Activated CD8-positive, alpha-beta memory T cell treated with anti-CD3 and anti-CD28 coated beads, Interleukin-2, amount 10 ng/mL, durations not matched to agents 7 days and 5 days (primary cell): ENCODE results near the gene GSTA4. TPM values are rescaled to one million over a fixed set of nuclear protein-coding genes. Genes with fewer than 3 reads are reported as not detected.
"Not testable (repeated sequence)": the region's sequence is repeated elsewhere in the genome, so short reads cannot be mapped to it uniquely, and the experiment has no call there.

Source experiments
- ATAC-seq: fragments of 150-1000 bp; cut with Tn5 transposase; one replicate; pipeline ENCODE4 v1.10.0; 2021; ENCODE audit warnings: moderate library complexity
- CTCF ChIA-PET: fragments of 350-600 bp; sonication (Branson Sonifier 250); formaldehyde crosslinking; loops from one replicate; lab custom pipeline; 2021; ENCODE audit warnings: antibody characterized with exemption; lab: Charles Lee
- DNase-seq: peaks from one replicate; pipeline ENCODE4 v3.0.0-alpha.2; 2020
- H3K27ac Mint-ChIP-seq: one replicate; pipeline ENCODE4 v1.8.0; 2021; ENCODE audit warnings: mild to moderate bottlenecking, mixed read lengths
- H3K27me3 Mint-ChIP-seq: one replicate; pipeline ENCODE4 v1.8.0; 2021; ENCODE audit warnings: mixed read lengths
- H3K36me3 Mint-ChIP-seq: one replicate; pipeline ENCODE4 v1.8.0; 2021; ENCODE audit warnings: mild to moderate bottlenecking, mixed read lengths
- H3K4me1 Mint-ChIP-seq: one replicate; pipeline ENCODE4 v1.8.0; 2021; ENCODE audit warnings: mixed read lengths
- H3K4me3 Mint-ChIP-seq: one replicate; pipeline ENCODE4 v1.8.0; 2021; ENCODE audit warnings: mild to moderate bottlenecking, moderate library complexity, mixed read lengths
- H3K9me3 Mint-ChIP-seq: one replicate; pipeline ENCODE4 v1.8.0; 2022; ENCODE audit warnings: low read depth, mixed read lengths
- total RNA-seq, 2 experiments: library from RNA; stranded (reverse); gene quantifications; one replicate each; pipeline ENCODE4 v1.2.3, GENCODE V29; 2021

The GSTA4 gene
- total RNA-seq, 2 experiments from 2014 or later: 2.9 to 5.8 TPM

- H3K4me3 Mint-ChIP-seq, CTCF ChIA-PET: not testable (repeated sequence)
Observed at GRCh38 chr6:53008192-53008687, 13.2 kb upstream of the GSTA4 start.

GRCh38 chr6:53005663-53006250, 10.7 kb upstream of the GSTA4 start:
- DNase-seq: no peak
- no peaks in the 10 kb centered on the region for H3K27me3 Mint-ChIP-seq
- no peaks in the 10 kb centered on the region for H3K9me3 Mint-ChIP-seq
- no peaks in the 10 kb centered on the region for H3K4me1 Mint-ChIP-seq
- CTCF ChIA-PET: no interaction called here
- no peak overlapping the region for H3K27ac Mint-ChIP-seq
- H3K36me3 Mint-ChIP-seq: peaks cover 2% of the 10 kb centered on the region
- no peak for ATAC-seq
- no peak overlapping the region for H3K4me3 Mint-ChIP-seq

More at GRCh38 chr6:53008192-53008687, 13.2 kb upstream of the GSTA4 start:
- H3K9me3 Mint-ChIP-seq, H3K4me1 Mint-ChIP-seq, H3K36me3 Mint-ChIP-seq, ATAC-seq, DNase-seq, H3K27ac Mint-ChIP-seq, H3K27me3 Mint-ChIP-seq: not testable (repeated sequence)

GRCh38 chr6:52999456-52999855, 4.4 kb upstream of the GSTA4 start:
- no peaks in the 10 kb centered on the region for H3K9me3 Mint-ChIP-seq
- DNase-seq (no peak), ATAC-seq (no peak)
- peaks cover 4% of the 10 kb centered on the region for H3K36me3 Mint-ChIP-seq
- CTCF ChIA-PET: interaction anchor here (0.8 kb wide), 1 partner anchor 49 kb away, joined by 3 read pairs; no protein-coding TSS in a partner anchor
- no peak overlapping the region for H3K4me3 Mint-ChIP-seq
- H3K27ac Mint-ChIP-seq: no peak overlapping the region
- peaks cover 14% of the 10 kb centered on the region for H3K27me3 Mint-ChIP-seq
- peaks cover 20% of the 10 kb centered on the region for H3K4me1 Mint-ChIP-seq

- ATAC-seq (no peak), DNase-seq (no peak)
- H3K4me1 Mint-ChIP-seq: peaks cover 26% of the 10 kb centered on the region
- no peak overlapping the region for H3K27ac Mint-ChIP-seq
- no peaks in the 10 kb centered on the region for H3K9me3 Mint-ChIP-seq
- CTCF ChIA-PET: no interaction called here
- H3K36me3 Mint-ChIP-seq: peaks cover 4% of the 10 kb centered on the region
- H3K27me3 Mint-ChIP-seq: peaks cover 14% of the 10 kb centered on the region
- H3K4me3 Mint-ChIP-seq: no peak overlapping the region
Observed at GRCh38 chr6:52998603-52999002, 3.5 kb upstream of the GSTA4 start.

GRCh38 chr6:52995913-52996645, 995 bp upstream of the GSTA4 start:
- DNase-seq (peak; percentile 48), ATAC-seq (no peak)
- Mint-ChIP-seq H3K4me1 (peaks cover 28% of the 10 kb centered on the region), H3K27ac (peak overlapping the region; percentile 96), H3K4me3 (peak overlapping the region; percentile 95), H3K27me3 (peaks cover 14% of the 10 kb centered on the region), H3K9me3 (no peaks in the 10 kb centered on the region), H3K36me3 (peaks cover 4% of the 10 kb centered on the region)
- CTCF ChIA-PET: interaction anchor here (0.7 to 3.2 kb wide), 17 partner anchors 9 to 579 kb away, joined by 3 to 20 read pairs (median 4); partner anchors contain the start of gene FBXO9

- H3K4me1 Mint-ChIP-seq: peaks cover 35% of the 10 kb centered on the region
- ATAC-seq (peak; percentile 27), DNase-seq (peak; percentile 50)
- peaks cover 4% of the 10 kb centered on the region for H3K36me3 Mint-ChIP-seq
- H3K4me3 Mint-ChIP-seq: peak overlapping the region; percentile 95
- H3K27me3 Mint-ChIP-seq: peaks cover 14% of the 10 kb centered on the region
- H3K27ac Mint-ChIP-seq: peak overlapping the region; percentile 96
- CTCF ChIA-PET: interaction anchor here (0.7 to 2.1 kb wide), 9 partner anchors 13 to 578 kb away, joined by 3 to 12 read pairs (median 3); partner anchors contain the start of gene FBXO9
- no peaks in the 10 kb centered on the region for H3K9me3 Mint-ChIP-seq
Observed at GRCh38 chr6:52994839-52995088, 320 bp downstream of the GSTA4 start.

GRCh38 chr6:52994031-52994838, 849 bp downstream of the GSTA4 start:
- ATAC-seq (no peak), DNase-seq (no peak)
- Mint-ChIP-seq H3K4me1 (peaks cover 35% of the 10 kb centered on the region), H3K27me3 (peaks cover 14% of the 10 kb centered on the region), H3K27ac (peak overlapping the region; percentile 96), H3K36me3 (peaks cover 4% of the 10 kb centered on the region), H3K9me3 (no peaks in the 10 kb centered on the region), H3K4me3 (peak overlapping the region; percentile 95)
- CTCF ChIA-PET: interaction anchor here (0.6 to 2.1 kb wide), 10 partner anchors 10 to 192 kb away, joined by 3 to 12 read pairs (median 4); no protein-coding TSS in a partner anchor

GRCh38 chr6:52992980-52993920, 1.8 kb downstream of the GSTA4 start:
- peaks cover 4% of the 10 kb centered on the region for H3K36me3 Mint-ChIP-seq
- CTCF ChIA-PET: interaction anchor here (1.1 to 2.0 kb wide), 6 partner anchors 9 to 75 kb away, joined by 3 to 9 read pairs (median 4); no protein-coding TSS in a partner anchor
- no peak overlapping the region for H3K27ac Mint-ChIP-seq
- H3K27me3 Mint-ChIP-seq: peaks cover 14% of the 10 kb centered on the region
- no peaks in the 10 kb centered on the region for H3K9me3 Mint-ChIP-seq
- peaks cover 35% of the 10 kb centered on the region for H3K4me1 Mint-ChIP-seq
- no peak overlapping the region for H3K4me3 Mint-ChIP-seq
- ATAC-seq (no peak), DNase-seq (no peak)

GRCh38 chr6:52990342-52990741, 4.7 kb downstream of the GSTA4 start:
- Mint-ChIP-seq H3K27me3 (peaks cover 6% of the 10 kb centered on the region), H3K4me3 (no peak overlapping the region), H3K9me3 (no peaks in the 10 kb centered on the region), H3K36me3 (peaks cover 1% of the 10 kb centered on the region), H3K27ac (no peak overlapping the region), H3K4me1 (peaks cover 21% of the 10 kb centered on the region)
- ATAC-seq: no peak
- no peak for DNase-seq
- CTCF ChIA-PET: no interaction called here

GRCh38 chr6:52985228-52985627, 9.9 kb downstream of the GSTA4 start:
- no peak for ATAC-seq
- no peaks in the 10 kb centered on the region for H3K9me3 Mint-ChIP-seq

GRCh38 chr6:52984247-52984646, 10.8 kb downstream of the GSTA4 start:
- no peaks in the 10 kb centered on the region for H3K9me3 Mint-ChIP-seq

More at GRCh38 chr6:52985228-52985627, 9.9 kb downstream of the GSTA4 start:
- Mint-ChIP-seq H3K36me3 (peaks cover 19% of the 10 kb centered on the region), H3K4me1 (peaks cover 35% of the 10 kb centered on the region), H3K27me3 (peaks cover 14% of the 10 kb centered on the region), H3K27ac (no peak overlapping the region), H3K4me3 (no peak overlapping the region)
- DNase-seq: no peak
- CTCF ChIA-PET: interaction anchor here (1.6 to 1.9 kb wide), 2 partner anchors 9 to 10 kb away, joined by 4 to 7 read pairs; no protein-coding TSS in a partner anchor

More at GRCh38 chr6:52984247-52984646, 10.8 kb downstream of the GSTA4 start:
- Mint-ChIP-seq H3K27ac (peak overlapping the region; percentile 68), H3K4me3 (peak overlapping the region; percentile 38), H3K4me1 (peaks cover 33% of the 10 kb centered on the region), H3K36me3 (peaks cover 19% of the 10 kb centered on the region), H3K27me3 (peaks cover 14% of the 10 kb centered on the region)
- CTCF ChIA-PET: interaction anchor here (1.2 to 1.9 kb wide), 4 partner anchors 8 to 103 kb away, joined by 4 to 20 read pairs (median 6); partner anchors contain the start of gene GSTA4
- ATAC-seq: peak; percentile 81
- DNase-seq: peak; percentile 79
